Natural killer cell (primary cell): Measurements from ENCODE around the gene ERGIC2. TPM values are rescaled to one million over a fixed set of nuclear protein-coding genes. Genes with fewer than 3 reads are reported as not detected.

ENCODE experiments used
- ATAC-seq, 3 donors: fragments of 150-1000 bp in 2 of 3; fragments of 200-7000 bp in 1 of 3; cut with Tn5 transposase; 1 replicate in 1 of 3; 2 replicates in 2 of 3; pipeline ENCODE4 v1.10.0; 2021; ENCODE audit warnings: mild to moderate bottlenecking in 2 of 3, moderate library complexity in 2 of 3
- DNase-seq, 2 donors: peaks; one replicate each; pipeline versions ENCODE4 v3.0.0 to v3.0.0-alpha.2; 2013 to 2021; ENCODE audit warnings: mixed read lengths in 1 of 2
- H3K27ac ChIP-seq: one replicate; pipeline ENCODE4 v1.5.1; 2013; ENCODE audit warnings: mild to moderate bottlenecking, low read length
- H3K27me3 ChIP-seq: one replicate; pipeline ENCODE4 v1.6.1; 2013; ENCODE audit warnings: low read length; ENCODE audit not compliant: control insufficient read depth, insufficient read depth
- H3K36me3 ChIP-seq: one replicate; pipeline ENCODE4 v1.6.1; 2013; ENCODE audit warnings: low read length; ENCODE audit not compliant: control insufficient read depth, insufficient read depth
- H3K4me1 ChIP-seq: one replicate; pipeline ENCODE4 v1.6.1; 2013; ENCODE audit warnings: low read length; ENCODE audit not compliant: control insufficient read depth, insufficient read depth
- H3K4me3 ChIP-seq: one replicate; pipeline ENCODE4 v1.5.1; 2013; ENCODE audit warnings: low read length
- H3K9me3 ChIP-seq: one replicate; pipeline ENCODE4 v1.6.1; 2013; ENCODE audit warnings: low read length; ENCODE audit not compliant: control insufficient read depth, insufficient read depth
- H3K27ac Mint-ChIP-seq, 2 donors: one replicate each; pipeline ENCODE4 v1.8.0; 2022; ENCODE audit warnings: mild to moderate bottlenecking in 2 of 2, mixed read lengths in 2 of 2, moderate library complexity in 1 of 2
- H3K27me3 Mint-ChIP-seq, 2 donors: one replicate each; pipeline ENCODE4 v1.8.0; 2022; ENCODE audit warnings: low read depth in 2 of 2, mixed read lengths in 2 of 2
- H3K36me3 Mint-ChIP-seq: one replicate; pipeline ENCODE4 v1.8.0; 2022; ENCODE audit warnings: mixed read lengths
- H3K4me1 Mint-ChIP-seq, 2 donors: one replicate each; pipeline ENCODE4 v1.8.0; 2022; ENCODE audit warnings: mixed read lengths in 2 of 2
- H3K4me3 Mint-ChIP-seq: one replicate; pipeline ENCODE4 v1.8.0; 2022; ENCODE audit warnings: mild to moderate bottlenecking, moderate library complexity, mixed read lengths
- H3K9me3 Mint-ChIP-seq, 2 donors: one replicate each; pipeline ENCODE4 v1.8.0; 2022; ENCODE audit warnings: mixed read lengths in 2 of 2
- WGBS: methylation state at CpG from one replicate; pipeline ENCODE4 v1.1.7; 2013; ENCODE audit warnings: missing lambda C conversion rate; ENCODE audit not compliant: insufficient coverage; 5-methylcytosine and 5-hydroxymethylcytosine counted together
- intact Hi-C: fragments of 100-400 bp; cut with micrococcal nuclease; formaldehyde crosslinking; loops from one replicate; pipeline ENCODE4 v1.14.2; 2022
- total RNA-seq, 4 donors: library from RNA; stranded (reverse); fragments of 120-200 nt in 1 of 4; gene quantifications; one replicate each; pipeline versions ENCODE4 v1.2.3 to v1.2.4, GENCODE V29; 2013 to 2022
- TF ChIP-seq, protein P1 (sequence below): fragments of 200-600 bp; IDR thresholded peaks from one replicate; pipeline ENCODE4 v1.8.0; 2022; ENCODE audit warnings: antibody characterized with exemption

Gene ERGIC2
- total RNA-seq, 3 donors from 2014 or later (not counting 1 experiment from before 2014, with no cell fraction given): 28.7 to 46.9 (median 37.2) TPM

GRCh38 chr12:29343022-29343799 is 37.8 kb downstream of the ERGIC2 start:
- Mint-ChIP-seq H3K9me3 (no peaks in the 10 kb centered on the region), H3K4me1 (no peaks in the 10 kb centered on the region), H3K36me3 (peaks cover 20% of the 10 kb centered on the region), H3K27me3 (no peaks in the 10 kb centered on the region), H3K4me3 (no peak overlapping the region), H3K27ac (no peak overlapping the region)
- H3K4me3 ChIP-seq: no peak overlapping the region
- TF ChIP-seq, protein P1, sequence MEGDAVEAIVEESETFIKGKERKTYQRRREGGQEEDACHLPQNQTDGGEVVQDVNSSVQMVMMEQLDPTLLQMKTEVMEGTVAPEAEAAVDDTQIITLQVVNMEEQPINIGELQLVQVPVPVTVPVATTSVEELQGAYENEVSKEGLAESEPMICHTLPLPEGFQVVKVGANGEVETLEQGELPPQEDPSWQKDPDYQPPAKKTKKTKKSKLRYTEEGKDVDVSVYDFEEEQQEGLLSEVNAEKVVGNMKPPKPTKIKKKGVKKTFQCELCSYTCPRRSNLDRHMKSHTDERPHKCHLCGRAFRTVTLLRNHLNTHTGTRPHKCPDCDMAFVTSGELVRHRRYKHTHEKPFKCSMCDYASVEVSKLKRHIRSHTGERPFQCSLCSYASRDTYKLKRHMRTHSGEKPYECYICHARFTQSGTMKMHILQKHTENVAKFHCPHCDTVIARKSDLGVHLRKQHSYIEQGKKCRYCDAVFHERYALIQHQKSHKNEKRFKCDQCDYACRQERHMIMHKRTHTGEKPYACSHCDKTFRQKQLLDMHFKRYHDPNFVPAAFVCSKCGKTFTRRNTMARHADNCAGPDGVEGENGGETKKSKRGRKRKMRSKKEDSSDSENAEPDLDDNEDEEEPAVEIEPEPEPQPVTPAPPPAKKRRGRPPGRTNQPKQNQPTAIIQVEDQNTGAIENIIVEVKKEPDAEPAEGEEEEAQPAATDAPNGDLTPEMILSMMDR: no peak
- no peaks in the 10 kb centered on the region for H3K9me3 ChIP-seq
- 100% methylated on average over 1 of the region's 2 CpGs for WGBS
- no peak for DNase-seq
- H3K27me3 ChIP-seq: no peaks in the 10 kb centered on the region
- ATAC-seq: no peak
- no peak overlapping the region for H3K27ac ChIP-seq
- H3K4me1 ChIP-seq: no peaks in the 10 kb centered on the region
- H3K36me3 ChIP-seq: peaks cover 66% of the 10 kb centered on the region
- intact Hi-C loops: no loop called here

- Histone ChIP-seq H3K4me3 (no peak overlapping the region), H3K27me3 (no peaks in the 10 kb centered on the region), H3K36me3 (peaks cover 25% of the 10 kb centered on the region), H3K9me3 (no peaks in the 10 kb centered on the region), H3K27ac (no peak overlapping the region), H3K4me1 (no peaks in the 10 kb centered on the region)
- intact Hi-C loops: no loop called here
- H3K27ac Mint-ChIP-seq: no peak overlapping the region
- H3K4me1 Mint-ChIP-seq: no peaks in the 10 kb centered on the region
- H3K36me3 Mint-ChIP-seq: peaks cover 12% of the 10 kb centered on the region
- ATAC-seq (no peak), DNase-seq (no peak)
- H3K4me3 Mint-ChIP-seq: no peak overlapping the region
- TF ChIP-seq, protein P1: no peak
- H3K9me3 Mint-ChIP-seq: no peaks in the 10 kb centered on the region
- H3K27me3 Mint-ChIP-seq: no peaks in the 10 kb centered on the region
- WGBS: 100% methylated on average over 1 of the region's 1 CpG
Measured at GRCh38 chr12:29337325-29337724, 43.6 kb downstream of the ERGIC2 start.

DNA sequence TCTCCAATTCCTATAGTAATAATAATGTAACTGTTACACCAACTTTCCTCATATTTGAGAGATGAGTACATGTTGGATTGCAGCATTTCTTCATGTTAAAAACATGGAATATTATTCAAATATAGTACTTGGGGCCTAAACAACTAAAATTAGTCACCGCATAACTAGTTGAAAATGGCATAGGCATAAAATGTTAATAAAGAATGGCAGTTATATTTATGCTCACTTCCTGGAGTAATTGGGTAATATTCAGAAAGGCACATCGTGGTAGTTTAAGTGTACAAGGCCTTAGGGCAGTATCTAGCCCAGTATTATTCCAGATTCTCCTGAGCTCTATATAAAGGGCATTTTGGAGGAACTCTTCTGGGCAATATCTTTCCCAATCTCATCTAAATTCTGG is 46.0 kb downstream of the ERGIC2 start:
- 100% methylated on average over 2 of the region's 2 CpGs for WGBS
- no peaks in the 10 kb centered on the region for H3K9me3 Mint-ChIP-seq
- H3K36me3 Mint-ChIP-seq: peaks cover 4% of the 10 kb centered on the region
- Histone ChIP-seq H3K9me3 (no peaks in the 10 kb centered on the region), H3K4me3 (no peak overlapping the region), H3K27me3 (no peaks in the 10 kb centered on the region), H3K4me1 (no peaks in the 10 kb centered on the region), H3K27ac (no peak overlapping the region), H3K36me3 (peaks cover 10% of the 10 kb centered on the region)
- TF ChIP-seq, protein P1: no peak
- no peak for DNase-seq
- no peak overlapping the region for H3K4me3 Mint-ChIP-seq
- intact Hi-C loops: no loop called here
- no peak for ATAC-seq
- no peaks in the 10 kb centered on the region for H3K4me1 Mint-ChIP-seq
- no peaks in the 10 kb centered on the region for H3K27me3 Mint-ChIP-seq
- no peak overlapping the region for H3K27ac Mint-ChIP-seq

GRCh38 chr12:29333178-29333577 is 47.8 kb downstream of the ERGIC2 start:
- no CpG with 5 or more reads among the region's 1 CpG for WGBS
- Histone ChIP-seq H3K27ac (no peak overlapping the region), H3K27me3 (no peaks in the 10 kb centered on the region), H3K36me3 (peaks cover 4% of the 10 kb centered on the region), H3K9me3 (no peaks in the 10 kb centered on the region), H3K4me3 (no peak overlapping the region), H3K4me1 (no peaks in the 10 kb centered on the region)
- ATAC-seq (no peak), DNase-seq (no peak)
- Mint-ChIP-seq H3K4me1 (no peaks in the 10 kb centered on the region), H3K4me3 (no peak overlapping the region), H3K9me3 (no peaks in the 10 kb centered on the region), H3K36me3 (no peaks in the 10 kb centered on the region), H3K27me3 (no peaks in the 10 kb centered on the region), H3K27ac (no peak overlapping the region)
- TF ChIP-seq, protein P1: no peak
- intact Hi-C loops: no loop called here
